GDM1 (cell line): Measurements from ENCODE around the gene ASIC4.

Experiments used
- DNase-seq: peaks from one replicate; lab custom pipeline; 2025; lab: John Stamatoyannopoulos, UW

Gene ASIC4

DNA sequence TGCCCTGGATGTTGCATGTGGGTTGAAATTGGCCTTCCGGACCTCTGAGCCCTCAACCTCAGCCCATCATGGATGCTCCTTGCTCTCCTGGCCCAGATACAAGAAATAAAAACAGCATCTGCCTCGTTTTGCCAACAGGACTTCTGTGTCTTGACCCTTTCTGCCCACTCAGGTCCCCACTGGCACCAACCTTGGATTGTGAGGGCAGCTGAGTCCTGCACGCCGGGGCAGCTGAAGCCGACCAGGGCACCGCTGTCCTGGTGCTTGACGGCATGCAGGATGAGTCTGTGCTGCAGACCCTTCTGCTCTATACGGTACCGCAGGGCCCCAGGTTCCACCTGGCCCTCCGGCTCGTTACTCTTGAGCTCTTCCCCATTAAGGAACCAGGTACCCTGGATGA lies 52.4 kb downstream of the ASIC4 start:
- DNase-seq, result no peak

DNA sequence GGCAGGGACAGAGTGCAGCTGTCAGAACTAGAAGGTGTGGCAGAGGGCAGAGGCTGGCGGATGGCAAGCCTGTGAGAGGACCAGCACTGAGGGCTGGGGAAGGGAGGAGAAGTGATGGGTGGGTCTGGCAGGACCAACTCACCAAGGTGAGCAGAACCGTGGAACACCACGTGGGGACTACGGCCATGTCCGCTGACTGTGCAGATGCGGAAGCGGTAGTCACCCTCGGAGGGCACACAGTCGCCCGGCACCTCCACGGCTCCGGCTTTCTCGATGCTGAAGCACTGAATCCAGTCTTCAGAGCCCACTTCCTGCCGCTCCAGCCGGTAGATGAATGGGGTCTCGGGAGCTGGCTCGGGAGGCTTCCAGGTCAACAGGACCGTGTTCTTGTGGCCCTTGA lies 52.8 kb downstream of the ASIC4 start:
- DNase-seq, result no peak

DNA sequence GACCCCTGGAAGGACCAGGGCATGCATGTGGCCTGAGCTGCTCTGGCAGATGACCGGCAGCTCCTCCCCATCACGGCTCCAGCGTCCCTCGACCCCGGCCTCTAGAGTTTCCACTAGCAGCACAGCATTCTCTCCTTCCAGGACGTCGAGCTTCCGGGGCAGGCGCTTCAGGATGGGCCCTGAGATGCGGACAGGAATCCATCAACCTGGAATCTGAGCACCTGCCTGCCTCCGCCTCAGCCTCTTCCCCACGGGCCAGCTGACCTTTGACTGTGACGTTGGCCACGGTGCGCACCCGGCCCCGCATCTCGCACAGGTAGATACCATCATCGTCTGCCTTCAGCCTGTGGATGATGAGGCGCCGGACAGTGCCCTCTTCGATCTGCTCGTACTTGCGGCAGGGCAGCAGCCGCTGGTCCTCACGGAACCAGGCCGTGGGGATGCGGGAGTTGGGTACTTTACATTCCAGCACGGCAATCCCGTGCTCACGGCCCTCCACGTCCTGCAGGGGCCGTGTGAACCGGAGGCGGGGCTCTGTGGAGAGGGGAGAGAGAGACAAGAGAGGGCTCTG lies 53.6 kb downstream of the ASIC4 start:
- no peak for DNase-seq

DNA sequence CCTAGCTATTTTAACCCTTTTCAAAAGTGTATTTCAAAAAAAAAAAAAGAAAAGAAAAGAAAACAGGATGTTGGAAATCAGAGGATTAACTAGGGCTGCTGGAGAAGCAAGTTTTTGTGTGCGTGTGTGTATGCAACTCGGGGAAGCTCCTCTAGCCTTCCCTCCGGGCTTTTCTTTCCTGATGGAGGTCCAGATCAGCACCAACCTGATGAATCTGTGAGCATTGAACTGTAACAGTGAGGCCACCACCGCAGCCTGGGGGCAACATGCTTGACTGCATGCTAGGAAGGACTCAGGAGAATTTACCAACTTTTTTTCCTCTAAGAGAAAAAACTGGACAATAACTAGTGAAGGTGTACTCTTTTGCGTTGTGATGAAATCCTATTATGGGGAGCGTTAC lies 54.8 kb downstream of the ASIC4 start:
- DNase-seq, result no peak

GRCh38 chr2:219569635-219570034 lies 55.4 kb downstream of the ASIC4 start:
- no peak for DNase-seq

GRCh38 chr2:219570194-219570923 lies 56.1 kb downstream of the ASIC4 start:
- DNase-seq, result no peak

- DNase-seq, result no peak
Observed at GRCh38 chr2:219570924-219571310, 56.6 kb downstream of the ASIC4 start.

GRCh38 chr2:219571311-219572236 lies 57.3 kb downstream of the ASIC4 start, which contains the start of gene OBSL1:
Gene OBSL1 (minus strand): TSS chr2:219571539. CDS start chr2:219571232, 307 bp downstream.
- peak; percentile 83 for DNase-seq

DNA sequence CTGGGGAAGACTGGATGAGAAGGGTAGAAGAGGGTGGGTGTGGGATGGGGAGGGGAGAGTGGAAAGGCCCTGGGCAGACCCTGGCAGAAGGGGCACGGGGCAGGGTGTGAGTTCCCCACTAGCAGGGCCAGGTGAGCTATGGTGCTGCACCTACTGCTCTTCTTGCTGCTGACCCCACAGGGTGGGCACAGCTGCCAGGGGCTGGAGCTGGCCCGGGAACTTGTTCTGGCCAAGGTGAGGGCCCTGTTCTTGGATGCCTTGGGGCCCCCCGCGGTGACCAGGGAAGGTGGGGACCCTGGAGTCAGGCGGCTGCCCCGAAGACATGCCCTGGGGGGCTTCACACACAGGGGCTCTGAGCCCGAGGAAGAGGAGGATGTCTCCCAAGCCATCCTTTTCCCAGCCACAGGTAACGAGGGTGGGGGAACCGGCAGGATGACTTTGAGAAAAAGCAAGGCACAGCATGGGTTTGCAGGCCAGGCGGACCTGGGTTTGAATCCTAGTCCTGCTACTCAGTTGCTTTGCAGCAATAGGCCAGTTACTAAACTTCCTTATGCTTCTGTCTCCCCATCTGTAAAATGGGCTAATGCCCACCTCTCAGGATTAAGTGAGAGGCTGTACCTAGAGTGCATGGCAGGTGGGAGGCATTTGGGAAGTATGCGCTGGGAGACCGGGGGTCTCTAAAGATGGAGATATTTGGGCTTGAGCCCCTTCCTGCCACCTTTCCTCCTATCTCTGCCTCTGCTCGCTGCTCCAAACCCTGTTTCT lies 58.1 kb downstream of the ASIC4 start, which contains the start of gene INHA:
Gene INHA (plus strand): TSS at position 74 of the 765 bp plus-strand sequence. CDS start 65 bp downstream, at position 139.
- DNase-seq, result no peak

- DNase-seq, result no peak
Observed at GRCh38 chr2:219573166-219573565, 58.9 kb downstream of the ASIC4 start.

DNA sequence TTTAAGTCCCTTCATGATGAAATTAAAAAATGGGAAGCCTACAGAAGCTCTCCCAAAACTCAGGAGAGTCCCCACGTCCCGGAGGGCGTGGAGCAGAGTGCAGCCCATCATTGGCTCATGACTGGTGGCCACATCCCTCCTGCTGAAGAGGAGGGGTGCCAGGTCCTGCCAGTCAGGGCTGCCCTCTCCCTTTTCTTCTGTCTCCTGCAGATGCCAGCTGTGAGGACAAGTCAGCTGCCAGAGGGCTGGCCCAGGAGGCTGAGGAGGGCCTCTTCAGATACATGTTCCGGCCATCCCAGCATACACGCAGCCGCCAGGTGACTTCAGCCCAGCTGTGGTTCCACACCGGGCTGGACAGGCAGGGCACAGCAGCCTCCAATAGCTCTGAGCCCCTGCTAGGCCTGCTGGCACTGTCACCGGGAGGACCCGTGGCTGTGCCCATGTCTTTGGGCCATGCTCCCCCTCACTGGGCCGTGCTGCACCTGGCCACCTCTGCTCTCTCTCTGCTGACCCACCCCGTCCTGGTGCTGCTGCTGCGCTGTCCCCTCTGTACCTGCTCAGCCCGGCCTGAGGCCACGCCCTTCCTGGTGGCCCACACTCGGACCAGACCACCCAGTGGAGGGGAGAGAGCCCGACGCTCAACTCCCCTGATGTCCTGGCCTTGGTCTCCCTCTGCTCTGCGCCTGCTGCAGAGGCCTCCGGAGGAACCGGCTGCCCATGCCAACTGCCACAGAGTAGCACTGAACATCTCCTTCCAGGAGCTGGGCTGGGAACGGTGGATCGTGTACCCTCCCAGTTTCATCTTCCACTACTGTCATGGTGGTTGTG lies 60.4 kb downstream of the ASIC4 start:
- DNase-seq, result no peak

DNA sequence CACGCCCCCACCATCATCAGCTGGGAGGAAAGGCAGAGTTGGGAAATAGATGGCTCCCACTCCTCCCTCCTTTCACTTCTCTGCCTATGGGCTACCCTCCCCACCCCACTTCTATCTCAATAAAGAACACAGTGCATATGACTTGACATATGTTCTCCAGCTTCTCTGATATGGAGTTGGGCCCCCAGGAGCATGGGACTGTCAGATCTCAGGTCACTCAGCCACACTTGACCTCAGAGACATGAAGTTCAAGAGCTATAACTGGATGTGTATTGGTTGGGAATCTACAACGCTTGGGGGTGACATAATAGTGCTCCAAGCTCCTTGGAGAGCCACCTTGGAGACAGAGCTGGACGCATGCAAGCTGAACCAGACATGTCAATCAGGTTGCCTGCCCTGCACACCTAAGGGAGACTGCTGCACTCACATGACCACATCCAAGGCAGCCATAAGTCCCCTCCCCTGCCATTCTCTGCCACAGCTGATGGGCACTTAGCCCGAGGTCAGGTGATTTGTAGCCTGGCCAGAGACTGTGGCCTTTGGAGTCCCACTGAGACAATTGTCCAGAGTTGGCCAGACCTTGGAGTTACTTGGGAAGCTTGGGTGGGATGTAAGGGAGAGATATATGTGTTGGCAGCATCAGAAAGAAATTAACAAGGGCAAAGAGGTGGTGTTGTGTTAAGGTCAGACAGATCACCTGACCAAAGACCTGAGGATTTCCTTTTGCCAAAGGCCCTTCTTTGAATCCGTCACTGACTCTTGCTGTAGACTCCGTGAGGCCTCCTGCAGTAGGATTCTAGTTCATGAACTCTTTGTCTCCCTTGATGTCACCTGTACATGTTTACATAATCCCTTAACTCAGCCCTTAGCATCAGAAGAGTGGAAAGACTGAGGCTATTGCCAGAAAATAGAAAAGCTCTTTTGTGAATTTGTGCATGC lies 61.6 kb downstream of the ASIC4 start:
- DNase-seq, result no peak

DNA sequence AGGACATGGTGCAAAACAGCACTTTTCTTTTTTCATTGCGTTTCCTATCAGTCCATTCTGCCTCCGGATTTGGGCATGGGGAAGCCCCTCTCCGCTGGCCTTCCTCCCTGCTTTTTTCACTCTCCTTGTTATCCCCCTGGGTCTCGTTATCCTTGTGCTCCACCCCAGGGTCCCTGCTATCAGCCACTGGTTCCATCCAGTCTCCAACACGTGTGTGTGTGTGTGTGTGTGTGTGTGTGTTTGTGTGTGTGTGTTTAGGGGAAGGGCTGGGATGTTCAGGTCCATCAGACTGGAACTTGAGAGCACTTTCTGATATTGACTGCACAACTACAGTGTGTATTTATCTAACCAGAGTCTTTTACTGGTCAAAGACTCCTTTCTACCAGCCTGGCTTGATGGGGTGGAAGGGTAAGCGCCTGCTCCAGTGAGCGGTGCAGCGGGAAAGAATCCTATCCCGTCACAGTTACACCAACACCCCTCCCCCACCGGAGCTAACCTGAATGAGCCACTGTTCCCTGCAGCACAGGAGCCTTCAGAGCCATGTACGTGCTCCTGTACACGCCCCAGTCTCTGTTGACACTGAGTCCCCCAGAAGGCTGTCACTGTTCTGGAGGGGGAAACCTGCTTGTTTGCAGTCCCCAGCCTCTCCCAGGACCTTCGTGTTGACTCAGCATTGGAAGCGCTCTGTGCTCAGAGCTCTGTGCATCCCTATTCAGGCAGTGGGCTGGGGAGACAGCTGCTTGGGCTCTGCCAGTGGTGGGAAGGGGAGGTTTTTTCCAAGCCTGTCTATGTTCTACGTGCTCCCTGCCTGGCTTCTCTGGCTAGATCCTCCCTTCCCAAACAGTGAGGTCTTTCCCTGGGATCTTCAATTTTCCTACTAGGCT lies 62.5 kb downstream of the ASIC4 start:
- DNase-seq, result no peak

- no peak for DNase-seq
Observed at GRCh38 chr2:219578811-219579613, 64.7 kb downstream of the ASIC4 start.

GRCh38 chr2:219581346-219581745 lies 67.1 kb downstream of the ASIC4 start:
- DNase-seq, result no peak
